Activated CD8-positive, alpha-beta memory T cell treated with anti-CD3 and anti-CD28 coated beads for 4 hours (primary cell): Measurements from ENCODE around the gene GALNT11.
"Not testable (repeated sequence)": the region's sequence is repeated elsewhere in the genome, so short reads cannot be mapped to it uniquely, and the experiment has no call there.

Source experiments
- DNase-seq, 2 donors: peaks; one replicate each; pipeline ENCODE4 v3.0.0-alpha.2; 2020; ENCODE audit warnings: low read depth in 2 of 2

The GALNT11 gene

GRCh38 chr7:152025077-152025936 is at the start of gene GALNT11:
Gene GALNT11, plus strand, starts transcription at chr7:152025674. Its CDS starts 68,554 bp downstream, at chr7:152094228.
- DNase-seq, result peak; percentile 66 to 77

GRCh38 chr7:151978616-151979015 is 46.9 kb upstream of the GALNT11 start:
- no peak for DNase-seq

GRCh38 chr7:151981223-151981622 is 44.3 kb upstream of the GALNT11 start:
- DNase-seq, result no peak

GRCh38 chr7:151982806-151983205 is 42.7 kb upstream of the GALNT11 start:
- no peak for DNase-seq

- DNase-seq, result no peak
Observed at GRCh38 chr7:151984612-151985011, 40.9 kb upstream of the GALNT11 start.

- DNase-seq, result no peak
Observed at GRCh38 chr7:151987748-151988529, 37.5 kb upstream of the GALNT11 start.

- DNase-seq, result no peak
Observed at GRCh38 chr7:151992375-151992774, 33.1 kb upstream of the GALNT11 start.

- no peak for DNase-seq
Observed at GRCh38 chr7:151993977-151994676, 31.3 kb upstream of the GALNT11 start.

- DNase-seq, result no peak
Observed at GRCh38 chr7:151999424-152000090, 25.9 kb upstream of the GALNT11 start.

GRCh38 chr7:152000191-152000590 is 25.3 kb upstream of the GALNT11 start:
- DNase-seq, result no peak

- DNase-seq, result no peak
Observed at GRCh38 chr7:152006336-152006735, 19.1 kb upstream of the GALNT11 start.

GRCh38 chr7:152011860-152012259 is 13.6 kb upstream of the GALNT11 start:
- no peak for DNase-seq

GRCh38 chr7:152013230-152013629 is 12.2 kb upstream of the GALNT11 start:
- DNase-seq, result no peak

GRCh38 chr7:152013974-152014373 is 11.5 kb upstream of the GALNT11 start:
- no peak for DNase-seq

GRCh38 chr7:152014722-152015121 is 10.8 kb upstream of the GALNT11 start:
- DNase-seq, result no peak

GRCh38 chr7:152015600-152015999 is 9.9 kb upstream of the GALNT11 start:
- no peak for DNase-seq

GRCh38 chr7:152016947-152017346 is 8.5 kb upstream of the GALNT11 start:
- DNase-seq, result no peak

GRCh38 chr7:152017683-152018082 is 7.8 kb upstream of the GALNT11 start:
- not testable (repeated sequence) for DNase-seq

GRCh38 chr7:152021740-152022139 is 3.7 kb upstream of the GALNT11 start:
- DNase-seq, result not testable (repeated sequence)

- no peak for DNase-seq
Observed at GRCh38 chr7:152025937-152026890, 740 bp downstream of the GALNT11 start.
